Stimulated activated CD4-positive, alpha-beta T cell treated with anti-CD3 and anti-CD28 coated beads, Interleukin-1b, Interleukin-23, amount 100 ng/mL, for 4 hours (primary cell): Measurements from ENCODE around the gene IFT74.

Experiments
- DNase-seq, 2 donors: peaks; one replicate each; pipeline ENCODE4 v3.0.0-alpha.2; 2020; ENCODE audit warnings: low read depth in 2 of 2

Gene IFT74

DNA sequence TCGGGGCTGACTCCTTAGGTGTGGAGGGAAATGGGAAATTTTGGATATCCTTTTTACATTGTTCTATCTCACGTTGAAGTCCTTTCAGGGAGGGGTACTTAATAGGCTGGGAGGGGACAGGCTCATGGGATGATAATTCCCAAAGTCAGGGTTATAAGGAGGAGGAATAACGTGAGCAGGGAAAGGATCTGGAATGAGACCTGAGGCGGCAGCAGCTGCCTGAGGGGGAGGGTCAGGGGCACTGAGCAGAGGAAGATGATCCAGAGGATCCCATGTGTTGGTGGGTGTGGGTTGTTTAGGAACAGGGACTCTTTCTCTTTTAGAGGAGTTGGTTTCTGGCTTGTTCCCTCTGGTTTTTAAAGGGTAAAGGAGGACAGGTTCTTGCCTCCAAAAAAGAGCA is 18.7 kb downstream of the IFT74 start:
- DNase-seq, result no peak

DNA sequence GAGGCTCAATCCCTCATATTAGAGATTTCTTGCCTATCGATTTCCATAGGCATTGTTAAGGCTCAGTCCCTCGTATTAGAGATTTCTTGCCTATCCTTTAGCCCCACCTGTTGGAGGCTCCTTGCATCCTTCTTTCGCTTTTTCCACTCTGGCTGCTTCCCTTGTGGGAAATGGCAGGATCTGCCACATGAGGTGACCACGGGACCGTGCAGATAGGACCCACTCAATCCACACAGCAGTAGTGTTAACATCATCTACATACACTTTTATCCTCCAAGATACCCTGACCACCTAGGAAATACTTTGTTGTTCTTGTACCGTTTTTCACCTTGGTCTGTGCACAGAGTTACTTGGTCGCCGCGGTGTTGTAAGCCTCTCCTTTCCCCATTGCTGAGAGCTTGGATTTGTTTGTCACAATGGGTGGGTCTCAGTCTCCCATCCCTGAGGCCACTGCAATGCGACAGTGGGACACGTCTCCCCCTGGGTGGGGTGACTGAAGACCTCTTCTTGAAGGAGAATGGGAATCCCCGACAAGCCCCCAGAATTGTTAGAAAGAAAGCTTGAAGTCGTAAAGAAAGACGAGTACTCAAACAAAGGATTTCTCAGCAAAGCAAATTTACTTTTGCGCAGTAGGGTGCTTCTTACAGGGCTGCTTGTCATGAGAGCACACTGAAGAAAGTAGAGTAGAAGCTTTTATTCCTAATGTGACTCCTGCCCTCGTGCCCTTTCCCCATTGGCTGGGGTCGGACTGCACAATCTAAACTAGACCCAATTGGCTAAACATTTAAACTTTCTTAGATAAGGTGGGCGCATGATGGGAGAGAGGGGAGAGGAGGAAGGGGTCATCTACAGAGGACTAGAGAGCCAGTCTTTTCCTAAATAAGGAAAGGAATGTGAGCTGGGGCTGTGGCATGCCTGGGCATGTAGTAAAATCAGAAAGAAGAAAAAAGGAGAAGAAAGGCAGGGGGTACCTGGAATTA is 19.8 kb downstream of the IFT74 start:
- DNase-seq, result no peak

DNA sequence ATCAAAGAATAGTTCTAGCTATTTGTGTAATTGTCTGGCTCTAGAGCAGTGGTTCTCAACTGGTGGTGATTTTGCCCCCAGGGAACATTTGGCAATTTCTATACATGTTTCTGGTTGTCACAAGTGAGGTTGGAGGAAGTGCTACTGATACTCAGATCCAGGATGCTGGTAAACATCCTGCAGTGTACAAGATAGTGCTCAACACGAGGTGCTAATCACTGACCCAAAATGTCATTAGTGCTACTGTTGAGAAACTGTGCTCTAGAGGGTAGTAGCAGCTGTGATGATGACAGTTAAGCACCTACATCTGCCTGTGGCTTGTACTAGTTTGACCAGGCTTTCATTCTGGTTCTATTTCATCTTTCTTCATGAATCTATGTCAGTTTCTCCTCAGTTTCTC is 27.1 kb downstream of the IFT74 start:
- no peak for DNase-seq

DNA sequence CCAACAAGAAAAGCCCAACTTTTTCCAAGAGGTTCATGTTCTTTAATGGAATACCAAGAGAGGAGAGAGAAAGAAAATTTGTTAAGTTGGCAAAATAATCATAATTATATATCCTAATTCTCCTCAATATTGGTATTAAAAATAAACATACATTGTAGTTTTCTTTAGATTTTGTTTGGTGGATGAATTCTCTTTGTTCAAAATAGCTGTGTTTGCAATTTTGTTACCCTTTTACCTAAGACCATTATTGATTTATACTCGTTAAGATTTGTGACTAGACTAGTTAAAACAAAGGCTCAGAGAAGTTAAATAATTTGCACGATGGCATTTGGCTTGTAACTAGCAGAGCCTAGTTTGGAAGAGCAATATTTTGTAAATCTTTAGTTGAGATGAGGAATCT is 39.6 kb downstream of the IFT74 start:
- DNase-seq, result no peak

DNA sequence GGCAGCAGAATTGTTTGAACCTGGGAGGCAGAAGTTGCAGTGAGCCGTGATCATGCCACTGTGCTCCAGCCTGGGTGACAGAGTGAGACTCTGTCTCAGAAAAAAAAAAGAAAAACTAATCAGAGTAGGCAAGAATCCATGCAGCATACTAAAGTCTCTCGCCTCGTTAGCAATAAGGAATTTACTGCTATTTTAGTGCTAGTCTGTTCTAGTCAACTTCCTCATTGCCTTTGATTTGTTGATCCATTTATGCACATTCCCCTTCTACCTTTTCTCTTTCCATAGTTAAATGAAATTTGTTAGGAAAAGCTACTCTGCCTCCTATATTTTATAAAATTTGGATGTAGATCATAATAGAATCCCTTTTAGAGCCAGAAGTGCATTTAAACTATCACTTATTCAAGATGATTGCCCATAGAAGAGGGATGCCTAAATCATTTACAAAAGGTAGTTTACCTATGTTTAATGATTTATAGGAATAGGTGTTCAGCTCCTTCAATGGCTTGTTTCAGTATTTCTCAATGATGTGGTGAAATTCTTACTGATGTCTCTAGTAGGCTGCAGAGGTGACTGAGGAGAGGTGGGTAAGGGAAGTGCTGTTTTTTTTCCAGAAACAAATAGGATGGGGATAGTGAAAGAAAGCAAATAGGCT is 47.3 kb downstream of the IFT74 start:
- no peak for DNase-seq

DNA sequence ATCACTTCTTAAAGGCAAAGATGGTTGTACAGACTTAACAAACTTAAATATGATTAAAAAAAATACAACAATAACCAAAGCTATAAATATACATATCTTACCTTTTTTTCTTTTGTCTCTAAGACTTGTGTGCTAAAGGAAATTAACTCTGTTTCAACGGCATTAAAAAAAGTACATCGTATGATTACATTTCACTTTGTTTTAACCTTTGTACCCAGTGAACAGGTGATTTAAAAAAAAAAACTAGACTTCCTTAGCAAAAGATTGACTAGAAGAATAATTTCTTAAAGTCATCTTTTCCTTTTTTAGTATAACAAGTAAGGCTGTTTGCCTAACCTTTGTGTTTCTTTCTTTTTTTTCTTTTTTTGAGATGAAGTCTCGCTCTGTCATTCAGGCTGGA is 49.3 kb downstream of the IFT74 start, which contains the start of gene LRRC19:
TSS of gene LRRC19 (minus strand) at position 182 of the 400 bp plus-strand sequence. CDS start 5,978 bp downstream, outside the sequence.
- no peak for DNase-seq

DNA sequence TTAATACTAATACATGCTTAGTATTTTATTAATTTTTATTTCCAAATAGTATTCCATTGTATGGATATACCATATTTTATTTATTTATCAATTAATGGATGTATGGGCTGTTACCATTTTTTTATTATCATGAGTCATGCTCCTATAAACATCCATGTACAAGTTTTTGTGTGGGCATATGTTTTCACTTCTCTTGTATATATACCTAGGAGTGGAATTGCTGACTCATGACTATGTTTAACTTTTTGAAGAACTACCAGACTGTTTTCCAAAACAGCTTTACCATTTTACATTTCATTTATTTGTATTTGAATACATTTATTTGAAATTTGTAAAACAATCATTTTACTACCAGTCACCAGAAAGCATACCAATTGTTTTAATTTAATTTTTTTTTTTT is 63.4 kb downstream of the IFT74 start:
- no peak for DNase-seq

DNA sequence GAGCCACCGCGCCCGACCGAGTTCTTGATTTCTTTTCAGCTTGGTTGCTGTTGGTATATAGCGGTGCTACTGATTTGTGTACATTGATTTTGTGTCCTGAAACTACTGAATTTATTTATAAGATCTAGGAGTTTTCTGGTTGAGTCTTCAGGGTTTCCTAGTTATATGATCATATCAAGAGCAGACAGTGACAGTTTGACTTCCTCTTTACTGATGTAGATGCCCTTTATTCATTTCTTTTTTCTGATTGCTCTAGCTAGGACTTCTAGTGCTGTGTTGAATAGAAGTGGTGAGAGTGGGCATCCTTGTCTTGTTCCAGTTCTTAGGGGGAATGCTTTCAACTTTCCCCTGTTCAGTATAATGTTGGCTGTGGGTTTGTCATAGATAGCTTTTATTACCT is 66.7 kb downstream of the IFT74 start:
- no peak for DNase-seq

DNA sequence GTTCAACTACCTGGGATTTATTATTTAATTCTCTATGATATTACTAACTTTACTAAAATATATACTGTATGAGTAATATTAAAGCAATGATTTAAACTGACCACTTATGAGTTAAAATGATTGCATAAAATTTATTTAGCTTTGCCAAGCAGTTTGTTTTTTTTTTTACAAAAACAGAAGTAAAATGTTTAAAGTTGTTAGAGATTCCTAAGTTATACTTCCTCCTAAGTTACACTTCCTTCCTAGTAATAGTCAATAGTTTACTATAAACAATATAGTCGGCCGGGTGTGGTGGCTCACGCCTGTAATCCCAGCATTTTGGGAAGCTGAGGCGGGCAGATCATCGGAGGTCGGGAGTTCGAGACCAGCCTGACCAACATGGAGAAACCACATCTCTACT is 73.0 kb downstream of the IFT74 start:
- DNase-seq, result no peak

DNA sequence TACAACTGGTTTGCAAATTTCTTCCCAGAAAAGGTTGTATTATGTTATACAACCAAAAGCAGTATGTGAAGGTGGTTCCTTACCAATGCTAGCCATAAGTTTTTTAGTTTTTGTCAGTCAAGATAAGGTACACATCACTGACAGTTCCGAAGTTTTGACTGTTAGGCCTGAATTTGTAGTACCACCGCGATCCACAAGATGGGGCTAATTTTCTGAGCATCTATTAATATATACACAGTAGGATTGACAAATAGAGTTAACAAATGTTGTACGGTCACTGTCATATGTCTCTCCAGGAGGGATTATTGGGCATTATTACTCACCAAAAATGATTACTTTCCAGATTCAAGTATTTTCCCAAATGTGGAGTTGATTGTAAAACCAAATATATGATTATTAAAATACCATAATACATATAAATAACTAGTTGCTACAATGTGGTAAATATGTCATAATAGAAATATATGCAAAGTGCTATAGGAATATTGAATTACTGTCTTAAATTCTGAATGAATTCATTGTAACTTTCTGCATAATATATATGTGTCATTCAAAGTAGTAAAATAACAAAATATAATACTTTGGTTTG is 77.7 kb downstream of the IFT74 start:
- DNase-seq, result peak; percentile 11 to 41

DNA sequence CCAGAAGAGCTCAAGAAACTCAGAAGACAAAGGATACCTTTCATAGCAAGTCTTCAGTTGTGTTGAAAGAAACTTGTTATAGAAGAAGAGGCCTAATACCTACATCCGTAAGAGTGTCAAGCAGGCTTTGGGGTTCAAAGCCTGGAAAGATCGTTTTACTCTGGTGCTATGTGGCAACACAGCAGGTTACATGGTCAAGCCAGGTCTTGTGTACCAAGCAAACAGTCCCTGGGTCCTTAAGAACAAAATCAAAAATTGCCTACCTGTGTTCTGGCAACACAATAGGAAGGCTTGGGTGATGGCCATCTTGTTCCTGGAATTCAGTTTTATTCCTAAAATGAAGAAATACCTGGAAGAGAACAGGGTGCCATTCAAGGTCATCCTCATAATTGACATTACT is 81.3 kb downstream of the IFT74 start:
- no peak for DNase-seq

DNA sequence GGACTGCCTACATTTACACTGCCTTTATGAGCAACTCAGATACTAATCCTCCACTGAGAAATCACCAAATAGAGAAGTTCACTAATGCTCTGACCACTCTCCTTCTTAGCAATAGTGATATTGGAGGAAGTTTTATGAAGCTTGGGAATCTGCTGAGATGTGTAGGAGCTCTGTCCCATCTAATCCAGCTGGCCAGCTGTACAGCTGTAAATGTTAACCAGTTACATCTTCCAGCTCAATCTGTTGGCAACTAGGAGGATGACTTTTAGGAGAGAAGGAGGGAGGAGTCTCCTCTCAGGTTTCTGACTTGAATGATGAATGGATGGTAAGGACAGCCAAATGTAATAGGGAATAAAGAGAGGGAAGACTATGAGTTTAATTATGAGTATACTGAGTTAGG is 85.5 kb downstream of the IFT74 start:
- DNase-seq, result no peak

DNA sequence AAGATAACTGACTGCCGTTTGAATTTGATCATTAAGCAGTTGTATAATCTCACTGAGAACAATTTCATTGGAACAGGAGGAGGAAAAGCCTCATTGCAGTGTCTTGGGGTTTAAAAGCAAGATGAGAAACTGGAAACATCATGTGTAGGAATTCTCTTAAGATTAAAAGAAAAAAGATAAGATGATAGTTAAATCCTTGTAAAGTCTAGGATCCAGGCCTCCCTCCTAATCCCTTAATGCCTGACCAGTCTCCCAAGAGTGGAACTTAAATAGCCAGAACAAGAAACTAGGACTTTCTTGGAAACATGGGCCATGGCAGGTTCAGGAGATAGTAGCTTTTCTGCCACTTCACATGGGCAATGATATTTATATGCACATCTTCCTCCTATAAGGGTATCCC is 86.3 kb downstream of the IFT74 start:
- DNase-seq, result no peak

DNA sequence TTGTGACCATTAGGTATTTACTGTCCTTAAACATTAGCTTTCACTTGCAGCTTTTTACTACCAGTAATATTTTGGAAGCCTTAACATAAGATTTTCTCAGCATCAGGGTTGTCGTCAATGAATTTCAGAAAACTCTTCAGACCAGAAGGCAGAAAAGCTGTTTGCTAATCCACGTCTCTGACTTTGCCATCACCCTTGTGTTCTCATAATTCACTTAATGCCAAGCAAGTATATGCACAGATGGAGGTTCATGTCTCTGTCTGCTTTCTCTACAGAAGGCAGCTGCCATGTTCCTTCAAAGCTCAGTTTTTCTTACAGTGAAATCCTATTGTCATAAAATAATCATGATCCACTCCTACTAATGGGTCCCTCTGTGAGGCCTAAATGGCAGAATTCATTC is 87.0 kb downstream of the IFT74 start:
- DNase-seq, result no peak

DNA sequence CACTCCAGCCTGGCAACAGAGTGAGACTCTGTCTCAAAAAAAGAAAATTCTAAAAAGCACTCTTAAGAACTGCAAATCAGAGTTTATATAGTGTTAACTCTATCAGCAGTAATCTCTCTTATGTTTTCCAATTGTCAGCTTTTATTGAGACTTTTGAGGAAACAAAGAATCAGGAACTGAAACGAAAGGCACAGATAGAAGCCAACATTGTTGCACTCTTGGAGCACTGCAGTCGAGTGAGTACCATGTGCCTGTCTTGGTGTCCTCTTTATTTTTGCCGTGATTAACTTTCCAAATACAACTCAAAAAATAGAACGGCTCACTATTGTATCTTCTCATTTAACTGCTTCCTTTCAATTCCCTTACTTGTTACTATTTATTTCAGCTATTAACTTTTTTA is 90.9 kb downstream of the IFT74 start:
- DNase-seq, result no peak

DNA sequence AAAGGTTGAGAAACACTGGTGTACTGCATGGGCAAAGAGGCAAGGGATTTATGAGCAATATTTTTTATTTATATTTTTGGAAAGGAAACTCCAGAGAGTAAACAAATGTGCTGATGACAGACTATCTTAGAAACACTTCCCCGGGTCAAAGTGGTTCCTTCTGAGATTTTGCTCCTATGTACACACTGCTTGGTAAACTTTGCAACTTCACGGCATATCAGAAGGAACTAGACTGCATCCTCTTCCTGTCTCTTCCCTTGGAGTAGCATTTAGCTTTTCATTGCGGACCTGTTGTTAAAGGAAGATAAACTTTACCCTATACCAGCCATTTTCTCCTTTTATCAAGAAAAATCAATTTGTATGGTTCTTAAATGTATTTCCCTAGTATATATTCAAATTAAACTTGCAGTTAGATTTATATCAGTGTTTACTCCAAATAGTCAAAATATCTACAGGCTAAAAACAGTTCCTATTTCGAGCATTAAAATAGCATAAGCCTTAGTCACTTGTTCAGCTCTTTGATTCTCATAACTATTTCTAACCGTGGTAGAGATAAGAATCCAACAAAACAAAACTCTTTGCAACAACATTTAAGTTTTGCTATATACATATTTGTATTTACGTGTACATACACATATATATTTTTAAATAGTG is 97.3 kb downstream of the IFT74 start:
- DNase-seq, result no peak

DNA sequence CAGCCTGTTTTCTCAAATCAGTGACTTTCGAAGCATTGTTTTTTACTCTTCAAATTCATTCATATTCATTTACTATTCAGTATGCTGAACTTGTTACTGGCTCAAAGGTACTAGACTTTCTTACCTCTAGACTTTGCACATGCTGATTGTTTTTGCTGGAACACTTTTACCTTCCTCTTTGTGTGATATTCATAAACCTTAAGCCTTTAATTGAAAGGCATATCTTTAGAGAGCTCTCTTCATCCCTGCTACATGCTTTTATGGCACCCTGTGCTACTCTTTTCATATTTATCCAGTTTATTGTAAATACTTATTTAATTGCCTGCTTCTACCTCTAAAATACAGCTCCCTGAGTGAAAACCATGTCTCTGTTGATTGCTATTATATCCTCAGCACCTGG is 97.9 kb downstream of the IFT74 start:
- no peak for DNase-seq

DNA sequence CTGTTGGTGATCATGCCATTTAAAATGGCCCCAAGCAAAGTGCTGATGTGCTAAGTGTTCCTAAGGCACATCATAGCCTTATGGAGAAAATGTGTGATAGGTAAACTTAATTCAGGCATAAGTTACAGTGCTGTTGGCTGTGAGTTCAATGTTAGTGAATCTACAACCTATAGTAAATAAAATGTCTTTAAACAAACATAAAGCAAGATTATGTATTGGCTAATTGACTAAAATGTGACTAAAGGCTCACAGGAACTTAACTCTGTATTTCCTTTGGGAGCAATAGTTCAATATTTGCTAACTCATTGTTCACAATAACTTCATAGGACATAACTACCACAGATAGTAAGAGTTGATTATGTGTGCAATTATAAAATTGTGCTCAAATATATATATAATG is 98.6 kb downstream of the IFT74 start:
- no peak for DNase-seq

DNA sequence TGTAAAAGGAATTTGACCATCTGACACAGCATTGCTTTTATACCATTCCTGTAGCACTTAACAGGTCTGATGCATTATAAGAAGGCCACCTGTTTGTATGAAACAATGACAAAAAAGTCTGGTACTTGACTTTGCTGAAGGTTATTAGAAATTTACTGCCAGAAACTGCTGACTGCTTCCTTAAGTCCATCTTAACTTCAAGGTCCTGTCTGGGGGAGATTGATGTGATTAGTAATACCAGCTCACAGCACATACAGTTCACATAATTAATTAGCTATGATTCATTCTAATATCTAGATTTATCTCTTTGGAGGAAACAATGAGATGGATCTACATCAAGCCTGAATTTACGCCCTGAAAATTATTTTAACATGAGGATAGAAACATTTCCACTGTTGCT is 103.2 kb downstream of the IFT74 start:
- DNase-seq, result no peak

DNA sequence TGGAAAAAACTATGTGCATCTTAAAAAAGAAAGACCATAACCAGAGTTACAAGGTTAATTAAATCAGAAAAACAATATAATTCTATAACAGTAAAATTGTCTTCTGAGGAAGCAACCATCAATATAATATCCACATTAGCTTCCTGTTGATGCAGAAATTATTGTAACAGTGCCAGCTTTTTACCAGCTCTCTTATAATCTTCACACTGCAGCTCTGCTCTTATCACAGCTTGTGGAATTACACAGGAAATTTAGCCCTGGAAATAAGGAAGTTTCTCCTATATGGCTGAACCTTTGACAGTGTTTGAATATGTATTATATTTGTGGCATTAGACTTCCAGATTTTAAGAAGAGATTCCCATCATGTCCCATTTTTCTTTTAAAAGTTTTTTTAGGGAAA is 103.7 kb downstream of the IFT74 start:
- DNase-seq, result no peak

DNA sequence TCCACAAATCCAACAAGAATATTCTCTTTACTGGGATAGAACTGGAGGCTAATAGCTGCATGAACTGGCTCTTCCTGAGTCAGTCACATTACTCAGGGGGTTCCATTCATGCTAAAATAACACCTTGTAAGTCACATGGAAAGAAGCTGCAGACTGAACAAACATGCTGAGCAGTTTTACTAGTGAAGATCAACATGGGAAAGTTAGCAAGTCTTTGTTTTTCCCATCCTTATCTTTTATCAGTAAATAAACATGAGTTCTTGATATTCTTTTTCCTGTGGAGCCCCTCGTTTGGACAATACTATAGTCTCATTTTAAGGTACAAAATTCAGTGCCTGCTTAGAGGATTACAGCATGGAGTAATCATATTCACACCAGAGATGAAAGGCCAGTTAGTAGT is 109.1 kb downstream of the IFT74 start:
- no peak for DNase-seq
